Activated CD8-positive, alpha-beta memory T cell treated with anti-CD3 and anti-CD28 coated beads, Interleukin-2, amount 50 U/mL, for 48 hours (primary cell): Measurements from ENCODE around the gene S100A9.

ENCODE experiments used
- DNase-seq: peaks from one replicate; pipeline ENCODE4 v3.0.0-alpha.2; 2020

The S100A9 gene

GRCh38 chr1:153361480-153362109 is 3.9 kb downstream of the S100A9 start:
- peak; percentile 46 for DNase-seq

- peak; percentile 17 for DNase-seq
These were observed 4.6 kb downstream of the S100A9 start for GRCh38 chr1:153362187-153362775.

- peak; percentile 17 for DNase-seq
These were observed 6.0 kb downstream of the S100A9 start for GRCh38 chr1:153363641-153364040.

- no peak for DNase-seq
These were observed 6.5 kb downstream of the S100A9 start for GRCh38 chr1:153364156-153364555.

- no peak for DNase-seq
These were observed 7.4 kb downstream of the S100A9 start for GRCh38 chr1:153364766-153365666.

GRCh38 chr1:153365696-153366095 is 8.0 kb downstream of the S100A9 start:
- no peak for DNase-seq

- DNase-seq, result no peak
These were observed 8.6 kb downstream of the S100A9 start for GRCh38 chr1:153366261-153366660.

GRCh38 chr1:153367090-153367489 is 9.4 kb downstream of the S100A9 start:
- DNase-seq, result no peak

- DNase-seq, result no peak
These were observed 10.8 kb downstream of the S100A9 start for GRCh38 chr1:153368495-153368894.

GRCh38 chr1:153370146-153370545 is 12.5 kb downstream of the S100A9 start:
- no peak for DNase-seq

- no peak for DNase-seq
These were observed 13.6 kb downstream of the S100A9 start for GRCh38 chr1:153371231-153371630.

GRCh38 chr1:153372571-153372970 is 14.9 kb downstream of the S100A9 start:
- DNase-seq, result no peak

GRCh38 chr1:153374071-153374470 is 16.4 kb downstream of the S100A9 start:
- no peak for DNase-seq

- no peak for DNase-seq
These were observed 17.9 kb downstream of the S100A9 start, which contains the start of gene S100A12 for GRCh38 chr1:153375511-153375910. TSS of gene S100A12 (minus strand) at chr1:153375621. CDS start at chr1:153374592, 1,029 bp downstream.

GRCh38 chr1:153379591-153379990 is 21.9 kb downstream of the S100A9 start:
- no peak for DNase-seq

- peak; percentile 34 for DNase-seq
These were observed 23.1 kb downstream of the S100A9 start for GRCh38 chr1:153380711-153381110.

GRCh38 chr1:153384958-153385580 is 27.4 kb downstream of the S100A9 start:
- no peak for DNase-seq

- no peak for DNase-seq
These were observed 28.8 kb downstream of the S100A9 start for GRCh38 chr1:153386500-153386901.

GRCh38 chr1:153387001-153387400 is 29.3 kb downstream of the S100A9 start:
- no peak for DNase-seq

- no peak for DNase-seq
These were observed 30.1 kb downstream of the S100A9 start for GRCh38 chr1:153387785-153388184.

- DNase-seq, result no peak
These were observed 31.7 kb downstream of the S100A9 start for GRCh38 chr1:153389401-153389800.

GRCh38 chr1:153389973-153390879 is 32.6 kb downstream of the S100A9 start:
- no peak for DNase-seq
